Heart right ventricle (tissue), 16 donors: ENCODE measurements around the gene PSTPIP2. TPM values are rescaled to one million over a fixed set of nuclear protein-coding genes. Genes with fewer than 3 reads are reported as not detected.
"Not testable (repeated sequence)": the region's sequence is repeated elsewhere in the genome, so short reads cannot be mapped to it uniquely, and the experiment has no call there.

ENCODE experiments used
- ATAC-seq, 8 donors: fragments of 200-7000 bp; cut with Tn5 transposase; one replicate each; pipeline ENCODE4 v1.9.1; 2020; ENCODE audit warnings: mild to moderate bottlenecking in 8 of 8, moderate library complexity in 8 of 8, moderate number of reproducible peaks in 1 of 8
- DNase-seq, 2 donors: peaks; one replicate each; pipeline ENCODE4 v3.0.0-alpha.2; 2020
- H3K27ac ChIP-seq, 10 donors: fragments of 200-600 bp; sonication (generic) in 2 of 10; one replicate each; pipeline versions ENCODE4 v1.5.0 to v1.8.0; 2020 to 2022; ENCODE audit warnings: mild to moderate bottlenecking in 3 of 10
- H3K27me3 ChIP-seq, 7 donors: fragments of 200-600 bp; one replicate each; pipeline ENCODE4 v1.8.0; 2021 to 2022; ENCODE audit warnings: mild to moderate bottlenecking in 2 of 7
- H3K36me3 ChIP-seq, 9 donors: fragments of 200-600 bp; sonication (generic) in 1 of 9; one replicate each; pipeline versions ENCODE4 v1.5.0 to v1.8.0; 2020 to 2022; ENCODE audit warnings: mild to moderate bottlenecking in 2 of 9
- H3K4me1 ChIP-seq, 9 donors: fragments of 200-600 bp; sonication (generic) in 1 of 9; one replicate each; pipeline versions ENCODE4 v1.5.0 to v1.8.0; 2020 to 2022; ENCODE audit warnings: mild to moderate bottlenecking in 4 of 9
- H3K4me3 ChIP-seq, 10 donors: fragments of 200-600 bp; sonication (generic) in 2 of 10; one replicate each; pipeline versions ENCODE4 v1.5.0 to v1.8.0; 2020 to 2022; ENCODE audit warnings: mild to moderate bottlenecking in 7 of 10, moderate library complexity in 2 of 10
- H3K9me3 ChIP-seq, 11 donors: fragments of 200-600 bp in 10 of 11; sonication (generic) in 2 of 11; one replicate each; pipeline versions ENCODE4 v1.5.0 to v1.8.0; 2013 to 2022; ENCODE audit warnings: mild to moderate bottlenecking in 2 of 11, control low read depth in 1 of 11, moderate library complexity in 1 of 11
- WGBS, 2 donors: extraction: QIAGEN DNeasy Blood & Tissue Kit; methylation state at CpG; one replicate each; pipeline ENCODE4 v1.1.7; 2013; ENCODE audit warnings: inconsistent platforms in 1 of 2; 5-methylcytosine and 5-hydroxymethylcytosine counted together
- intact Hi-C, 10 donors: fragments of 100-400 bp; cut with DNase I; formaldehyde crosslinking; loops; one replicate each; pipeline versions ENCODE4 v1.11.1 to v1.14.2; 2022
- polyA plus RNA-seq, 2 donors: library from polyadenylated mRNA; stranded (reverse); fragments of 200-250 nt; gene quantifications; one replicate each; pipeline ENCODE4 v1.2.3, GENCODE V29; 2013
- total RNA-seq, 10 donors: library from RNA; stranded (reverse); fragmentation: NEBNext Ultra II Directional in 3 of 10; extraction: Animal tissue kit (Norgen Biotek cat#: 25700) in 3 of 10; gene quantifications; one replicate each; pipeline versions ENCODE4 v1.2.1 to v1.2.4, GENCODE V29; 2021 to 2023
- TF ChIP-seq, protein P1 (sequence below), 9 donors: fragments of 200-600 bp; sonication (generic) in 2 of 9; IDR thresholded peaks; one replicate each; pipeline versions ENCODE4 v1.5.0 to v1.8.0; 2021 to 2022; ENCODE audit warnings: antibody characterized with exemption in 9 of 9, mild to moderate bottlenecking in 5 of 9, moderate library complexity in 1 of 9
- donor health status: Arrhythmogenic right ventricular cardiomyopathy.
- donor health status: ischemic (EF 13 %, LVEDD 7.1; RV severe dilation, severe dysfunction).
- donor health status: healthy with polysubstance abuse.
- donor health status: DM: no; HTN: yes; CAD: no.
- donor health status: DM: no; HTN: no; CAD: no.
- donor health status: ischemic (EF 25% LVEDD 6.9; RV normal size, moderate dysfunction).
- donor health status: ischemic (EF 25% LVEDD 5.7; RV mildly dilated, moderate dysfunction).
- donor health status: healthy.
- donor health status: DM: yes; HTN: yes; CAD: no.
- donor health status: Ischemic cardiomyopathy.
- donor health status: ischemic (EF 35%, LVEDD 5.7; RV mildly dilated, moderate dysfunction).
- donor health status: nonischemic (EF 11% LVEDD 7.7; RV severe dilation, severe dysfunction).
- donor health status: DM: yes; HTN: yes; CAD: no.
- donor health status: PGD.
- donor health status: ischemic (EF 29% LVEDD 5.4; RV normal size, mild dysfunction).
- donor health status: nonischemic (EF 23%, LVEDD 6.1; RV moderate dilation, normal function).

Gene PSTPIP2
- total and polyA plus RNA-seq, 12 donors: 0.49 to 6.7 (median 2.2) TPM

DNA sequence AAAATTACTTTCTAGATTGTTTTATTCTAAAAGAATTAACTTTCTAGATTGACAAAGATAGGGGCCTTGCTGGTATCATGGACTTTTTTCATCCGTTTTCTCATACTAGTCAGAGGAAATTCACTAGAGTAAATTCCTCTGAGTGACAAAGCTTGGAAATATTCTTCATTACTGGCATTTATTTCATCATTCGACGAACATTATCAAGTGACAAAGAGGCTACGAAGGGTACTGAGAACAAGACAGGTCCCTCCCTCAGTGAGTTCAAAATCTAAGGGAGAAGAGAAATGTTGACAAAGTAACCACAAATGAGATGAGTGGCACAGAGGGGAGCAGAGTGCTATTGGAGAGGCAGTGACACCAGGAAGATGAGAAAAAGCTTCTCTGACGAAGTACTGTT is 109.2 kb downstream of the PSTPIP2 start:
- Histone ChIP-seq H3K4me3 (no peak overlapping the region), H3K4me1 (peaks cover 0 to 54% (median 31%) of the 10 kb centered on the region in 9 donors), H3K27me3 (no peaks in the 10 kb centered on the region), H3K27ac (peak overlapping the region in 2 of 10 donors; percentile 26 to 32), H3K36me3 (peaks cover 0 to 28% (median 0%) of the 10 kb centered on the region in 9 donors), H3K9me3 (no peaks in the 10 kb centered on the region)
- ATAC-seq: no peak
- 75 to 78% methylated on average over 5 of the region's 5 CpGs for WGBS, 2 donors
- TF ChIP-seq, protein P1, sequence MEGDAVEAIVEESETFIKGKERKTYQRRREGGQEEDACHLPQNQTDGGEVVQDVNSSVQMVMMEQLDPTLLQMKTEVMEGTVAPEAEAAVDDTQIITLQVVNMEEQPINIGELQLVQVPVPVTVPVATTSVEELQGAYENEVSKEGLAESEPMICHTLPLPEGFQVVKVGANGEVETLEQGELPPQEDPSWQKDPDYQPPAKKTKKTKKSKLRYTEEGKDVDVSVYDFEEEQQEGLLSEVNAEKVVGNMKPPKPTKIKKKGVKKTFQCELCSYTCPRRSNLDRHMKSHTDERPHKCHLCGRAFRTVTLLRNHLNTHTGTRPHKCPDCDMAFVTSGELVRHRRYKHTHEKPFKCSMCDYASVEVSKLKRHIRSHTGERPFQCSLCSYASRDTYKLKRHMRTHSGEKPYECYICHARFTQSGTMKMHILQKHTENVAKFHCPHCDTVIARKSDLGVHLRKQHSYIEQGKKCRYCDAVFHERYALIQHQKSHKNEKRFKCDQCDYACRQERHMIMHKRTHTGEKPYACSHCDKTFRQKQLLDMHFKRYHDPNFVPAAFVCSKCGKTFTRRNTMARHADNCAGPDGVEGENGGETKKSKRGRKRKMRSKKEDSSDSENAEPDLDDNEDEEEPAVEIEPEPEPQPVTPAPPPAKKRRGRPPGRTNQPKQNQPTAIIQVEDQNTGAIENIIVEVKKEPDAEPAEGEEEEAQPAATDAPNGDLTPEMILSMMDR (IDR thresholded peaks at IDR 0.05): no peak
- intact Hi-C loops: loop anchor here in 3 of 10 donors (10.0 kb wide), 1 partner anchor 112 kb away; the partner anchor contains the start of gene PSTPIP2 (in 3 of the 3)
- no peak for DNase-seq

DNA sequence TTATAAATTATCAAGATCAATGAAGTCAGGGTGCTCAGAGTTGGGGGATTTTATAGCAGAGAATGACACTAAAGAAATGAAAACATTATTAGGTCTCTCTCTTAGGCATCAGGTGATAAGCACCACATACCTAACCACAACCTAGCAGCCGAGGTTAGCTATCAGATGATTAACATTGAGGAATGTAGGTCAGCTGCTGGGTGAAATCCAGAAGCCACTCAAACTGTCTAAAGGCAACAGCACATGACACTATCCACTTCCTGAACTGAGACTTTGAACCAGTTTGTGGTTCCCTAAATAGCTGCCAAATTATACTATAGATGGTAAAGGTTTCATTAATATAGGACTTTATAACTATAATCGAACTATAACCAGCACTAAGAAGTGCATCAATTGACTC is 109.6 kb downstream of the PSTPIP2 start:
- WGBS, 2 donors: 48 to 57% methylated on average over 2 of the region's 2 CpGs
- no peak for DNase-seq
- TF ChIP-seq, protein P1 (IDR thresholded peaks at IDR 0.05): no peak
- Histone ChIP-seq H3K27ac (peak overlapping the region in 3 of 10 donors; percentile 26 to 32 (median 26)), H3K4me1 (peaks cover 0 to 52% (median 31%) of the 10 kb centered on the region in 9 donors), H3K9me3 (no peaks in the 10 kb centered on the region), H3K36me3 (peaks cover 0 to 28% (median 0%) of the 10 kb centered on the region in 9 donors), H3K27me3 (no peaks in the 10 kb centered on the region), H3K4me3 (no peak overlapping the region)
- intact Hi-C loops: loop anchor here in 3 of 10 donors (10.0 kb wide), 1 partner anchor 112 kb away; the partner anchor contains the start of gene PSTPIP2 (in 3 of the 3)
- no peak for ATAC-seq

DNA sequence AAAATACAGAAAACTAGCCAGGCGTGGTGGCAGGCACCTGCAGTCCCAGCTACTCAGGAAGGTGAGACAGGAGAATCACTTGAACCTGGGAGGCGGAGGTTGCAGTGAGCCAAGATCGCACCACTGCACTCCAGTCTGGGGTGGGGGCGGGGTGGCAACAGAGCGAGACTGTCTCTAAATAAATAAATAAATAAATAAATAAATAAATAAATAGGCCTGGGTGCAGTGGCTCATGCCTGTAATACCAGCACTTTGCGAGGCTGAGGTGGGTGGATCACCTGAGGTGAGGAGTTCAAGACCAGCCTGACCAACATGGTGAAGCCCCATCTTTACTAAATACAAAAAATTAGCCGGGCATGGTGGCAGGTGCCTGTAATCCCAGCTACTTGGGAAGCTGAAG is 112.6 kb downstream of the PSTPIP2 start:
- 96 to 99% methylated on average over 7 of the region's 7 CpGs for WGBS, 2 donors
- not testable (repeated sequence) for H3K4me3 ChIP-seq, DNase-seq, H3K27me3 ChIP-seq, H3K9me3 ChIP-seq, ATAC-seq, H3K27ac ChIP-seq
- intact Hi-C loops: loop anchor here in 1 of 10 donors (10.0 kb wide), 1 partner anchor 55 kb away; no protein-coding TSS in a partner anchor
- Histone ChIP-seq H3K36me3 (peaks cover 0 to 43% (median 7%) of the 10 kb centered on the region in 9 donors), H3K4me1 (peaks cover 0 to 38% (median 14%) of the 10 kb centered on the region in 9 donors)

DNA sequence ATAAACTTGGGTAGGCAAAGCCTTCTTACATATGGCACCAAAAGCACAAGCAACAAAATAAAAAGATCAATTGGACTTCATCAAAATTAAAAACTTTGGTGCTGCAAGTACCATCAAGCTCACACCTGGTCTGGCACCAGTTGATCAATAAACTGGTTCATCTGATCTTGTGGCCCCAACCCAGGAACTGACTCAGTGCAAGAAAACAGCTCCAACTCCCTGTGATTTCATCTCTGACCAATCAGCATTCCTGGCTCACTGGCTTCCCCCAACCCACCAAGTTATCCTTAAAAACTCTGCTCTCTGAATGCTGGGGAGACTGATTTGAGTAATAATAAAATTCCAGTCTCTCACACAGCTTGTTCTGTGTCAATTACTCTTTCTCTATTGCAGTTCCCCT is 113.3 kb downstream of the PSTPIP2 start:
- no peak for ATAC-seq
- intact Hi-C loops: loop anchor here in 1 of 10 donors (10.0 kb wide), 1 partner anchor 54 kb away; no protein-coding TSS in a partner anchor
- TF ChIP-seq, protein P1 (IDR thresholded peaks at IDR 0.05): no peak

DNA sequence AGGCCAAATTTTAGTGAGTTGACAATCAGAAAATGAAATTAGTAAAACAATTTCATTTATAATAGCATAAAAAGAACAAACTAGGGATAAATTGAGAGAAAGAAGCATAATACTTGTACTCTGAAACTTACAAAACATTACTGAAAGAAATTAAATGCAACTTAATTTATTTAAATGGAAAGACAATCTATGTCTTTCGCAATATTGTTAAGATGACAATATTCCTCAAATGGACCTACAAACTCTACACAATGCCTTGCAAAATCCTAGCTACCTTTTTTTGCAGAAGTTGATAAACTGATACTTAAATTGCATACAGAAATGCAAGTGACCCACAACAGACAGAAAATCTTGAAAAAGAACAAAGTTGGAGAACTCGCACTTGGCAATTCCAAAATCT is 114.0 kb downstream of the PSTPIP2 start:
- Histone ChIP-seq H3K27me3 (no peaks in the 10 kb centered on the region), H3K36me3 (peaks cover 0 to 53% (median 21%) of the 10 kb centered on the region in 9 donors), H3K27ac (no peak overlapping the region), H3K4me3 (no peak overlapping the region), H3K9me3 (no peaks in the 10 kb centered on the region), H3K4me1 (peaks cover 0 to 28% (median 11%) of the 10 kb centered on the region in 9 donors)
- no peak for ATAC-seq
- no peak for DNase-seq
- TF ChIP-seq, protein P1 (IDR thresholded peaks at IDR 0.05): no peak
- intact Hi-C loops: loop anchor here in 1 of 10 donors (10.0 kb wide), 1 partner anchor 53 kb away; no protein-coding TSS in a partner anchor
- 96 to 100% methylated on average over 2 of the region's 2 CpGs for WGBS, 2 donors

More for the DNA sequence above, 113.3 kb downstream of the PSTPIP2 start:
- Histone ChIP-seq H3K27me3 (no peaks in the 10 kb centered on the region), H3K9me3 (no peaks in the 10 kb centered on the region), H3K27ac (no peak overlapping the region), H3K4me3 (no peak overlapping the region), H3K36me3 (peaks cover 0 to 47% (median 14%) of the 10 kb centered on the region in 9 donors), H3K4me1 (peaks cover 0 to 35% (median 14%) of the 10 kb centered on the region in 9 donors)
- DNase-seq: no peak
